ENCODE results near the gene XYLT2. TPM values are rescaled to one million over a fixed set of nuclear protein-coding genes. Genes with fewer than 3 reads are reported as not detected.

The XYLT2 gene
- total RNA-seq, 1 experiment from 2014 or later: 26.4 TPM

DNA sequence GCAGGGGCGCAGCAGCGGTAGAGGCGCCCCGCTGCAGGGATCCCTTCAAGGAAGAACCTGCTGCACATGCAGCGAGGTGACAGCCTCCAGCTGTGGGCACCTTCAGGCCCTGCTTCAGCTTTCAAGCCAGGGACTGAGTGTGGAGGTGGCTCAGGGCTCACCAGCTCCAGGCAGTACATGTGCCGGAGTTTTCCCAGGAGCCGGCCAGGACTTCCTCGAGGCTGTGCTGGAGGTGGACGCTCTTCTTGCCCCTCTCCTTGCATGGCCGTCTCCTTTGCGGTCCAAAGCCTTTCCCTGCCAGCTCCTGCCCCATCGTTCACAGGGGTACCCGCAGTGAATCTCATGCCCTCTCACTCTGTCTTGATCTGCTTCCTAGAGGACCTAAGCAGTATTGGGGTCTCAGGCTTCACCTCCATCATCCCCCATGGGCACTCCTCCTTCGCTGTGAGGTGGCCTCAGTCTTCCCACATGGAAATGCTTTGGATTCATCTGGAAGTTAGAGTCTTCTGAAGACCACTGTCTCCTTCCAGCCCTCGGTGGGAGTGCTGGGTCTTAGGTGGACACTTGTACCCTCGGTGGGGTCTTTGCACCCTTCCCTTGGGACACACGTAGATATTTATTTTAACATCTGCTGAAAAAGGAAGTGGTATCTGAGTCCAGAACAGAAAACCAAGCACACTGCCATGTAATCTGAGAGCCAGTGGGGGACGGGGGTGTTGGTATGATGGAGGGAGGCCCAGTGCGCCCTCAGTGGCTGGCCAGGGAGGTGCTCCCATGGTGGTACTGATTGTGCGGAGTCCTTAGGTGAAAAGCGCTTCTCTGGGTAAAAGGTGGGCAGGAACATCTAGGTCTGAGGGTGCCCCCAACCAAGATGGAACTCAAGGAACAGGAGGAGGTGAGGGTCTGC lies 7.0 kb downstream of the XYLT2 start:
- Histone ChIP-seq H3K23me2 (ENCODE audit: insufficient read length, low read depth, low read length, poor library complexity, severe bottlenecking) (no peaks in the 10 kb centered on the region), H3K9ac (ENCODE audit: extremely low read depth, insufficient read length, low read length) (no peak overlapping the region), H3K4me1 (ENCODE audit: insufficient read depth, low read length) (no peaks in the 10 kb centered on the region; the same call in 1 of the 2 replicates), H3K79me1 (ENCODE audit: insufficient read depth, low read depth, low read length, poor library complexity, severe bottlenecking) (no peaks in the 10 kb centered on the region), H3K56ac (ENCODE audit: insufficient read length, low read depth, low read length) (no peak overlapping the region), H4K5ac (ENCODE audit: insufficient read length, low read depth, low read length) (no peak overlapping the region), H4K20me1 (ENCODE audit: control insufficient read depth, insufficient read depth, insufficient read length) (no peaks in the 10 kb centered on the region), H3K9me3 (ENCODE audit: control insufficient read depth, low read depth, low read length) (no peaks in the 10 kb centered on the region), H3T11ph (ENCODE audit: low read length) (no peak overlapping the region), H3K27ac (ENCODE audit: insufficient read length, low read depth, low read length) (no peak overlapping the region), H2BK12ac (ENCODE audit: insufficient read length, low read depth, low read length) (no peak overlapping the region), H3K18ac (ENCODE audit: insufficient read length, low read depth, low read length) (no peak overlapping the region), H3K4me2 (ENCODE audit: insufficient read depth, insufficient read length, low read length) (no peak overlapping the region), H3K4ac (ENCODE audit: low read depth, low read length) (no peak overlapping the region), H3K79me2 (ENCODE audit: insufficient read depth, low read length) (no peaks in the 10 kb centered on the region), H2BK20ac (ENCODE audit: low read depth, low read length, poor library complexity, severe bottlenecking) (no peak overlapping the region), H2AFZ (ENCODE audit: low read length) (no peak overlapping the region), H2BK15ac (ENCODE audit: low read depth, low read length) (no peak overlapping the region), H3K14ac (ENCODE audit: insufficient read depth, low read length) (no peak overlapping the region), H2BK5ac (ENCODE audit: insufficient read length, low read length) (no peak overlapping the region), H2BK120ac (ENCODE audit: low read depth, low read length, poor library complexity, severe bottlenecking) (no peak overlapping the region), H4K8ac (replicated peaks; ENCODE audit: insufficient read length, low read depth, low read length) (no peak overlapping the region), H4K91ac (ENCODE audit: insufficient read length, low read depth, low read length) (no peak overlapping the region), H3K27me3 (ENCODE audit: insufficient read depth, low read length) (no peaks in the 10 kb centered on the region), H2AK5ac (ENCODE audit: insufficient read length, low read length) (no peak overlapping the region), H3K23ac (ENCODE audit: insufficient read length, low read depth, low read length) (no peak overlapping the region)
- Mint-ChIP-seq H3K27me3 (ENCODE audit: low read depth) (no peaks in the 10 kb centered on the region; the same call in 1 of the 2 replicates), H3K36me3 (ENCODE audit: insufficient read depth in 1 of 3, low read depth in 3 of 3) (peaks cover 16 to 50% (median 48%) of the 10 kb centered on the region in 3 experiments; a peak in 6 of 7 replicates), H3K27ac (peak overlapping the region in 2 of 3 experiments; percentile 44 to 94; a peak in 1 of 7 replicates), H3K4me3 (peak overlapping the region in 1 of 2 experiments; percentile 50; a peak in 1 of 5 replicates), H3K9me3 (no peaks in the 10 kb centered on the region; a peak in 1 of 5 replicates), H3K4me1 (peaks cover 7 to 9% of the 10 kb centered on the region in 2 experiments)
- WGBS (ENCODE audit: extremely low coverage, insufficient read length, low lambda C conversion rate): no CpG with 5 or more reads among the region's 21 CpGs
- TF ChIP-seq, protein P1, sequence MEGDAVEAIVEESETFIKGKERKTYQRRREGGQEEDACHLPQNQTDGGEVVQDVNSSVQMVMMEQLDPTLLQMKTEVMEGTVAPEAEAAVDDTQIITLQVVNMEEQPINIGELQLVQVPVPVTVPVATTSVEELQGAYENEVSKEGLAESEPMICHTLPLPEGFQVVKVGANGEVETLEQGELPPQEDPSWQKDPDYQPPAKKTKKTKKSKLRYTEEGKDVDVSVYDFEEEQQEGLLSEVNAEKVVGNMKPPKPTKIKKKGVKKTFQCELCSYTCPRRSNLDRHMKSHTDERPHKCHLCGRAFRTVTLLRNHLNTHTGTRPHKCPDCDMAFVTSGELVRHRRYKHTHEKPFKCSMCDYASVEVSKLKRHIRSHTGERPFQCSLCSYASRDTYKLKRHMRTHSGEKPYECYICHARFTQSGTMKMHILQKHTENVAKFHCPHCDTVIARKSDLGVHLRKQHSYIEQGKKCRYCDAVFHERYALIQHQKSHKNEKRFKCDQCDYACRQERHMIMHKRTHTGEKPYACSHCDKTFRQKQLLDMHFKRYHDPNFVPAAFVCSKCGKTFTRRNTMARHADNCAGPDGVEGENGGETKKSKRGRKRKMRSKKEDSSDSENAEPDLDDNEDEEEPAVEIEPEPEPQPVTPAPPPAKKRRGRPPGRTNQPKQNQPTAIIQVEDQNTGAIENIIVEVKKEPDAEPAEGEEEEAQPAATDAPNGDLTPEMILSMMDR (conservative IDR thresholded peaks at IDR 0.05): peak; percentile 21; the same call in 2 of the 3 replicates
- no peak for DNase-seq
